GM19395 (cell line): Measurements from ENCODE around the gene TBC1D30.
A peak's percentile ranks its signal among the peaks of the same experiment; 100 is the strongest.
"Not testable (repeated sequence)": the region's sequence is repeated elsewhere in the genome, so short reads cannot be mapped to it uniquely, and the experiment has no call there.

Experiments
- ATAC-seq: cut with Tn5 transposase; IDR thresholded peaks from one replicate; pipeline ENCODE4 v1.9.1; 2021; ENCODE audit warnings: mild to moderate bottlenecking, moderate library complexity; ENCODE audit not compliant: unreplicated experiment

Gene TBC1D30

DNA sequence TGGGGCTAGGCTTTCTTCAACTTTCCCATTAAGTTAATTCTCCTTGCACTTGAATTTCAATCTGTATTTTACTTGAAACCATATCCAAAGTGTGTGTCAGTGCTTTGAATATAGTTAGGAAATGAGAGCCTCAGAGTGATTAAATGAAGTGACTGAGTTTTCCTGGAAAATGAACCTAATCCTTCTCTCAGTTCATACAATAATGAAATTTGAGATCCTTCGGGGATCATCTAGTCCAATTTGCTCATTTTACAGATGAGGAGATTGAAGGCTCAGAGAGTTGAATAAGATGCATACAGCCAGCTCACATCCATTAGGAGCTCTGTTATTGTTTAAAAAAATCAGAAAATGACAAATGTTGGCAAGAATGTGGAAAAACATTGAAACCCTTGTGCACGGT lies 18.3 kb upstream of the TBC1D30 start:
- no peak for ATAC-seq

DNA sequence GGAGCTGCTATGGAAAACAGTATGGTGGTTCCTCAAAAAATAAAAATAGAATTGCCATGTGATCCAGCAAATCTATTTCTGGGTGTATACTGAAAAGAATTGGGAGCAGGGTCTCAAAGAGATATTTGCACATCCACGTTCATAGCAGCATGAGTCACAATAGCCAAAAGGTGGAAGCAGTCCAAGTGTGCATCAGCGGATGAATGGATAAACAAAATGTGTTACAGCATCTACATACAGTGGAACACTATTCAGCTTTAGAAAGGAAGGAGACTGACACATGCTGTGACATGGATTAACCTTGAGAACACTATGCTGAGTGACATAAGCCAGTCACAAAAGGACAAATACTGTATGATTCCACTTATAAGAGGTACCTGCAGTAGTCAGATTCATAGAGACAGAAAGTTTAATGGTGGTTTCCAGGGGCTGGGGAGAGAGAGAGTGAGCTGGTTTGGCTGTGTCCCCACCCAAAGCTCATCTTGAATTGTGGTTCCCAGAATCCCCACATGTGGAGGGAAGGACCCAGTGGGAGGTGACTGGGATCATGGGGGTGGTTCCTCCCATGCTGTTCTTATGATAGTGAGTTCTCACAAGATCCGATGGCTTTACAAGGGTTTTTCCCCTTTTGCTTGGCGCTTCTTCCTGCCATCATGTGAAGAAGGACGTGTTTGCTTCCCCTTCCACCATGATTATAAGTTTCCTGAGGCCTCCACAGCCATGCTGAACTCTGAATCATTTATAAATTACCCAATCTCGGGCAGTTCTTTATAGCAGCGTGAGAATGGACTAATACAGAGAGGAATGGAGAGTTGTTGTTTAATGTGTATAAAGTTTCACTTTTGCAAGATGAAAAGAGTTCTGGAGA lies 17.6 kb upstream of the TBC1D30 start:
- no peak for ATAC-seq

DNA sequence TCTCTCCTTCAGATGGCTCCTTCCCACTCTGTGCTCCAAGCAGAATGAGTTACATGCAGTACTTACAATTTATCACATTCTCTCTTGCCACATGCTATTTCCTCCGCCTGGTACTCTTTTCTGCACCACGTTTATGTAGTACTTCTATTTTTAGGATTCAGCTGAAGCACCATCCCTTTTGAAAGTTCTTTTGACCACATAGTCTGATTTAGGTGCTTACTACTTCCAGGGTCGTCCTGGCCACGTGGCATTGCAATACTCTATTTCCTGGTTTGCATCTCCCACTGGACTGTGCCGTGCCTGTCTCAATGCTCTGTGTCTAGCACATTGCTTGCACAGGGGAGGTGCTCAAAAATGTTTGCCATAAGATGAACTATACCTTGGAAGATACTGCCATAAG lies 16.3 kb upstream of the TBC1D30 start:
- peak; percentile 66 for ATAC-seq

DNA sequence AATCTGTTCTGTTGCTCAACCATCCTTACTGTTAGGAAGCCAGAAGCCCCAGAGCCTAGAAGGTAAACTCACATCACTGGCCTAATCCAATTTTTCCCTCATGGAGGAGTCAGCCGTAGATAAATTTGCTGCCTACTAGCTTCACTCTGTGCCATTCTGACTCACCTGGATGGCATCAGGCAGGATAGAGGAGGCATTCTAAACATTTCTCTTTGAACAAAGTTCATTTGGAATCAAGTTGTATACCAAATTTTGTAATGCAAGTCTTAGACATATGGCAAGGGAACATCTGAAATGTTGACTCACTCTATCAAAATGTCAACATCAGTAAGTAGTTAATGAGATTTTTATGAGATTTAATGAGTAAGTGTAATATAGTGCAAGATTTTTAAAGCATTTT lies 13.6 kb upstream of the TBC1D30 start:
- ATAC-seq: no peak

DNA sequence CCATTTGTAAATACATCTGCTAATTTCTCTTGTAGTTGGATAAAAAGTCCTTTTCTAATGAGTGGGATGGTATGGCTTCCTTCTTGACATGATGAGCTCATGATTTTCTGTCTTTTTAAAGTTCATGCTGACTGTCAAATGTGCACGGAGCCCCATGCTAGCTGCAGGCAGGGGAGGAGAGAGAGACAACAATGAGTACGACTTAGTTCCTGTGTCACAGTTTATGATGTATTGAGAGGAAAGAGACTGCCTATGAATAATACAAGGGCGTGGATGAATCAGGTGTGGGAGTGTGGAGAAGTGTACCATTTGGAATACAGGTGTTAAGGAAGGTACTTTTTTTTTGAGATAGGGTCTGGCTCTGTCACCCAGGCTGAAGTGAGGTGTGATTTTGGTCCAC lies 10.7 kb upstream of the TBC1D30 start:
- ATAC-seq: no peak

DNA sequence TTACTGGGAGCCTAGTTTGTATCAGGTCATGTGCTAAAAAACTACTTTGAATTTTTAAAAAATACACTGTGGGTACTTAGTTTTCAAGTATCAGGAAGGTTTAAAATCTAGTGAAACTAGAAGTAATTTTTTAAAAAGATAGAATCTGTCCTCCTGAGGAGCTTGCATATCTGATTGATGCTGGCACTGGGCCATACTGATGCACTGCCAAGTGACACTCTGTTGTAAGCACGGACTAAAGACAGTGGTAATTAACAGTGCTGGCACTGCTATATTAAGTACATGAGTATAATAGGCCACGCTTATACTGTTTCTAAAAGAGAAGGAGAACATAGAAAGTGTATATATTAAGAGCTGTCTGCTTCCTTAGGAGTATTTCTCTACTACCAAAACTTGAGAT lies 10.0 kb upstream of the TBC1D30 start:
- ATAC-seq: no peak

DNA sequence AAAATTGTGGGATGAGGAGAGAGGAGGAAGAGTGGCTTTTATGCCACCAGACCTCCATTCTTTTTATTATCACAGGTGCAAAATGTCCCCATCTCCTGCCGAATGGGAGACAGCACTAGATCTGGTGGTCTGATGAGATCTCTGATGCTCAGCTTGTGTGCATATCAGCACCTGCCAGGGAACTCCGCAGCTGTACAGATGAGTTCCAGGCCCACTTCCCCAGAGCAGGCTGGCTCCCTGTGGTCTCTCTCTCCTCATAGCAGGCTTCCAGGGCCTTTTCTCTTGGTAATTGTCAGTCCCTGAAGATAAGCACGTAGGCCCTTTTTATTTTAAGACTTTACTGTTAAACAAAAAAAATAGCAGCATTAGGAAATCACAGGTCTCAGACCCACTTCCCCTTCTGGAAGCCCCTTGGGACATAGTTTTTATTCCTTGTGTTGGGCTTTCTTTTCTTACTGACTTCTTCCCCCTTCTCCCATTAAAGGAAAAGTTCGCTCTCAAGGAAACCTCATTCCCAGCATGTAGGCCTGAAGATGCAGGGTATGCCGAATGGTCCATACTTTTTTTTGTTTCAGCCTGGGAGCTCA lies 4.5 kb upstream of the TBC1D30 start:
- ATAC-seq: no peak

DNA sequence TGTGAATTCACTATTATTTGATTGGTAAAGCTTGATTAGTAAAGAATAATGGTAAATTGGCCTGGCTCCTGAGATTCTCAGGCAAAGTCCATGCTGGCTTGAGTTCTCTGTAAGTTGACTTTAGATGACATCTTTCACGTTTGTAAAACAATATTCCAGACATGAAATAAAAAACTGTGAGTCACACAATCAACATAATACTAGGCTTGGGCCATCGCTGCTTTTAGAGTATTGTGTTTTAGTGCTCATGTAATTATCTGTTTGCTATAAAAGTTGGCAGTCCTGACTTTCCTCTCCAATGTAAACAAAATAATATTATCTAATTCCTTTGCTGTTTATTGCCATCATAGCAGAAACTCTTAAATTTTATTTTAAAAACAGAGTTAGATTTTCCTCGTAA lies 3.9 kb upstream of the TBC1D30 start:
- ATAC-seq: no peak

DNA sequence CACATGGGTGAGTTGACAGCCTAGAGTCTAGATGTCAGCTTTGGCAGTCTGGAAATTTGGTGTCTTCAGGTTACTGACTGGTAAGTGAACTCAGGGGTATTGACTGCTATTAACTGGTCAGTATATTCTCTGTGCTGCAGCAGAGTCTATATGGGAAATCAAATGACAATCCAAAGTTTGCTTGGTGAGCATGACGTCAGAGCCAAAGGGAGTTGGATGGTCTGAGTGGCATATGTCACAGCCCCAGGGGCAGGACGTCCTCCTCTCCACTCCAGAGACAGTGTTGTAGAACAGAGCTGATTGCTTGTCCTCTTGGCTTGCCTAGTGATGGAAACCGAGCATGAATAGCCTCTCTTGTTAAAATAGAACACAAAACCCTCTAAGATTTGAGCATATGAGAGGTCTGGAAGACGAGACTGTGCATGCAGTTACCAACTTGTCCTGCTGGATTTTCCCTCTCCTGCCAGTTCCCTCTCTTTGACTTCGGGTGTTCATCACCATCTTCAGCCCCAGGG lies 3.3 kb upstream of the TBC1D30 start:
- no peak for ATAC-seq

DNA sequence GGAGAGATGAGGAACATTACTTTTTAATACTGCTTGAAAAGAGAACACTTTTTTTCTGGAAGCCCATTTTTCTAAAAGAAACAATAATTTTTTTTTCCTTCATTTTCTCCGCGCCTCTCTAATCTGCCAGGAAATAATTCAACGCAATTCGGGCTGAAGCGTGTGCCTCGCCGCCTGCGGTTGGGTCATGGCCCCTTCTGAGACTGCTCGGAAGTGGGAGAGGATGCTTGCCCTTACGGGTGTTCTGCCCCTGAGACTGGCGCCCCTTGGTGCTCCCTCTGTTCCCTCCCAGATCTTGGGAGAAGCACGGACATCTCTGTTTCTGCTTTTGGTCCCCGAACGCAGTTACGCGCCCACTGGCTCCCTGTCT lies 332 bp upstream of the TBC1D30 start:
- ATAC-seq: peak; percentile 32

DNA sequence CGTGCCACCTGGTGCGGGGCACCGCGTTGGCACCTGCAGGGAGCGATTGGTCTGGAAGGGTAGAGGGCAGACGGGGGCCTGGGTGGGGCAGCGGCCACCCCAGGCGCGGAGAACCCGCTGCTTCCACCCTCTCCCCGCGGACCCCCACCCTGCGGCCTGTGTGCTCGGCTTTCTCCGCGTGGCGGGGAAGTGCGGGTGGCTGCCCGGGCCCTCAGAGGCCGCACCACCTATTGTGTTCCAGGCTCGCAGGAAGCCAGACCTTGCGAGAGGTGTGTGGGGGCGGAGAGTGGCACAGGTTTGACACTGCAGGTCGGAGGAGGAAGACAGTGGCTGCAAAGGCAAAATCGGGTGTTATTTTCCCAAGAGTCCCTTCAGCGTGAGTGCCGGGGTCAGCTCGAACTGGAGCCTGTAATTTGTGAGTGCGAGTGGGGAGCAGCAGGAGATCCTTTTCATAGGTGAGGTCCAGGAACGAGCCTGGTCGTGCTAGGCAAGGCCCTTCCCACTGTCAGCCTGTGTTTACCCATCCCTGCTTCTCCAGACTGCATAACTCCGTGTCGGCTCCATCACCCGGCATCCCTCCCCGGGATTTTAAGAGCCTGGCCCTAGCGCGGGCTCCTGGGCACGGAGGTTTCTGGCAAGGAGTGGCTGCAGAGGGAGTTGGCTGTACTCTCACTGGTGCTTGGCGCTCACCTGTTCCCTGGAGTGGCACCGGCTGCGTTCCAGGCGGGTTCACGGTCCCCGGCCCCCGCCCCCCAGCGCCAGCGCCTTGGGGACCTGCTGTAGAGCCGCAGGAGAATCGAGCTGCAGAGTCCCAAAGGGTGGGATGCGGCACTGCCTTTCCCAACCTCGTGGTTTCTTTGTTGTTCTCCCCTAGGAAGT lies 935 bp downstream of the TBC1D30 start:
- ATAC-seq: no peak

DNA sequence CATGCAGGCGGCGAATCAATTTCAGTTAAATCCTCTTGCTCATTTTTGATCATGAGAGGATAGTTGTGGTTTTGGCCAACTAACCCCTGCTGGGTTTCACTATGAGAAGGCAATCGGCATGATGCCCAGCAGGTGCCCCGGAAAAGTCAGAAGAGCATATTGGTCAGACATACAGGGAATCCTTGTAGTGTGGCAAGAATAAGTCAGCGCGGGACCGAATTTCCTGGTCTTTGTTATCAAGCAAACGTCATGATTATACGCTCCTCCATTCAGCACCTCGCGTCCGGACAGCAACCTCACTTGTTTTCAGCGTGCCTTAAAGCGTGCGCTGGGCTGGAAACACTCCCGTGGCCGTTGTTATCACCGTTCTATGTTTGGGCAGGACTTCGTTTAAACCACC lies 1.8 kb downstream of the TBC1D30 start:
- ATAC-seq: peak; percentile 54

DNA sequence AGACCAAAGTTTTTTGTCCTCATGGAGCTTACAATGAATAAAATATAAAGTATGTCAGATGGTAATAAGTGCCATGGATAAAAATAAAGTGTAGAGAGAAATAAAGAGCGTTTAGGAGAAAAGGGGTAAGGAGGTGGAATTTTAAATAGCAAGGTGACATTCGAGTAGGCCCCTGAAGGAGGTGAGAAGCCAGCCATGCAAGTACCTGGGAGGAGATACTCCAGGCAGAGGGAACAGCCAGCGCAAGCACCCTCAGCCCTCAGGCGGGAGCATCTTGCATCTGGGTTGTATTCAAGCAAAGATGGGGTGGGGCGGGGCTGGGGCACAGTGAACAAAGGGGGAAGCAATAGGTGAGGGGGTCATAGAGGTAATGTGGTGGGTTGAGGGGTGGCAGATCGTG lies 4.3 kb downstream of the TBC1D30 start:
- ATAC-seq: no peak

DNA sequence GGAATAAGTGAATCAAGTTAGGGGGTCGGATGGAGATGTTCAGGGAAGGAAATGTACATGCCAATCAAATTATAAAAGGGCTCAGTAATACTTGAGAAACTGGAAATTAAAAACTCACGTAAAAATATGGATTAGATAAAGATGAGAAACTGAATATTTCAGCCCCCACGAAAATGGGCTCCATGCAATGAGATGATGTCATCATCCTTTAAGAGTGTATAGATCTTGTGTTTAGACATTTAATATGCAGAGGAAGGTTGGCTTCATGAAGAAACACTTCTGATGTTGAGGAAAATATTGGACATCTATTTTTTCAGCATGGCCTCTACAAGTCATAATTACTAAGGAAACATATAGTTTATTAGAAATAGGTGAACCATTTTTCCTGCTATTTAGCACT lies 9.5 kb downstream of the TBC1D30 start:
- ATAC-seq: no peak

DNA sequence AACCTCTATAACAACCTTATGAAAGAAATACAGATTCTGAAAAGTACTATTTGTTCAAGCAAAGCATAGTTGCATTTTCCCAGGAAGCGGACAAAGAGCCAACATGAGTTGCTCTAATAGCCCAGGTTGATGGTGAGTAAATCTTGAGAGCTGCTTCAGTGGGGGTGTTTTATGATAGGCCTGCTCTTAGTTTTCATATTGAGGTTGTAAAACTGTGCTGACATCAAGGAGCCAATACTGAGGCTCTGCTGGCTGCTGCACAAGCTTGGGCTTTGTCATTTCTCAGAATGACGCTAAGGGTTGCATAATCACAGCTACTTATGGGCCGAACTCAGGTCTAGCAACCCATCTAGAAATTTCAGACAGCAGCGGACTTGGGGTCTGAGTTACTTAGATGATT lies 11.5 kb downstream of the TBC1D30 start:
- no peak for ATAC-seq

DNA sequence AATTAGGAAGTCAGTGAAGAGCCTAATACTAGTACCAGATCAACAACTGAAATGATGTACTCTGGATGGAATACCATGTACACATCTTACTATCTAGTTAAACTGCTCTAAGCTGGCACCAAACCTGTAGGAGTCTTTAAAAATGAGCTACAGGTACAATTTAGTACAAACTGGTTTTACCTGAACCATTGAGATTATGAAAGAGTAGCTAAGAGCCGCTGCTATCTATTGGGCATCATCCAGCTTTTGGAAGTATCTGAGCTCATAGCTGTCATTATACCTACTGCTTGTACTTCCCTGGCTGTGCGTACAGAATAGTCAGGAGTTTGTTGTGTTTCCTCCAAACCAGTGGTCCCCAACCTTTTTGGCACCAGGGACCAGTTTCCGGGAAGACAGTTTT lies 12.4 kb downstream of the TBC1D30 start:
- ATAC-seq: no peak

DNA sequence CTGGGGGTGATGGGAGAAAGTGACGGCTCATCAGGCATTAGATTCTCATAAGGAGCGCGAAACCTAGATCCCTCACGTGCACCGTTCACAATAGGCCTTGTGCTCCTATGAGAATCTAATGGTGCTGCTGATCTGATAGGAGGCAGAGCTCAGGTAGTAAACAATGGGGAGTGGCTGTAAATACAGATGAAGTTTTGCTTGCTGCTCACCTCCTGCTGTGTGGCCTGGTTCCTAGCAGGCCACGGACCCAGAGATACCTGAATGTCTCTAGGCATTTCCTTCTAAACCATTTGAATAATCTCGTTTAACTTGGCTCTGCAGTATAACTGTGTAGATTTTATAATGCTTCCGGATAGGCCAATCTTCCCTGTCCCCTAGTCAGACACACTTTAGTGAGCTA lies 13.0 kb downstream of the TBC1D30 start:
- ATAC-seq: no peak

DNA sequence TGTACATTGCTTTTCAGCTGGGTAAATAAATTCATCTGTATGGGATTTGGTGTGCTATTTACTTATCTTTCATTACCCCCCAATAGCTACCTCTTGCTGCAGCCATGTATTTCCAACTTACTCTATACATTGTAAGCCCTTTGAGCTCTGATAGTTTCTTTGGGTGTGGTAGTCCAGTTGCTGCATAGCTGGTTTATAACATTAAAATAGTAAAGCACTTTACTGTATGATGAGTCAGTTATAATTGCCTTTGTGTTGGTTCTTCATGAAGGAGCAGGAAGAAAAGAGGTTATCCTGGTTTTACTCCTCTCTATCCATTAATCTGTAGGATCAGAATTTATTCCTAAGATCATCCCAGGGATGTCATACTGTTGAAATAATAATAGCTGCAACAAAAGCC lies 15.7 kb downstream of the TBC1D30 start:
- ATAC-seq: no peak

DNA sequence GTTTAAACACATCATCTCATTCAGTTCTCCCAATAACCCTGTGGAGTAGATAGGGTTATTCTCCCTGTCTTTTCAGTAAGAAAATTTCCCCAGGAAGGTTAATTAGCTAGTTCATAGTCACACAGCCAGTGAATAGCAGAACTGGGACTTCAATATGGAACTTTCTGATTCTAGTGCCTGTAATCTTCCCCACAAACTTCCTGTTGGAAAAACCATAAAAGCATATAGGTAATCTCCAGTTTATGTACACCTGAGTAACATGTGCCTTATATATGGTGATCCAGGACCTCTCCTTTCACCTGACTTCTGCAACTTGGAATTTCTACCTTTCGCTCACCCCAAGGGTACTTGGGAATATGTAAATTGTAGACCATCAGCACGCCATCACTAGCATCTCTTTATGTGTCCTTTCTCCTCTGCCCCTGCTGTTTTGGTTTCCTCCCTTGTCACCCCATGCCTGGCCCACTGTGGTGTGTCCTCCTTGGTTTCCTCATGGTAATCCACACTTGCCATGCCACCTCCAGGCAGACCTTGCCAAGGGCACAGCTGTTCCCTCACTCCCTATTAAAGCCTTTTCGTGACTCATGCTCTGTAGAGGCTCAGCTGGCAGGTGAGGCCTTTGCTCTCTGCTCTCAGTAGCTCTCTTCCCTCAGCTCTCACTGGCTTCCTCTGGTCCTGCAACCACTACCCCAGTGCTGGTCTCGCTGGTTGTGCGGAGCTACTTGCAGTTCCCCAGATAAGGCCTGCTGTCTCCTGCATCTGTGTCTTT lies 16.7 kb downstream of the TBC1D30 start:
- no peak for ATAC-seq

DNA sequence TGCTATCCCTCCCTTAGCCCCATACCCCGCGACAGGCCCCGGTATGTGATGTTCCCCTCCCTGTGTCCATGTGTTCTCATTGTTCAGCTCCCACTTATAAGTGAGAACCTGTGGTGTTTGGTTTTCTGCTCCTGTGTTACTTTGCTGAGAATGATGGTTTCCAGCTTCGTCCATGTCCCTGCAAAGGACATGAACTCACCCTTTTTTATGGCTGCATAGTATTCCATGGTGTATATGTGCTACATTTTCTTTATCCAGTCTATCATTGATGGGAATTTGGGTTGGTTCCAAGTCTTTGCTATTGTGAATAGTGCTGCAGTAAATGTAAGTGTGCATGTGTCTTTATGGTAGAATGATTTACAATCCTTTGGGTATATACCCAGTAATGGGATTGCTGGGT lies 24.0 kb downstream of the TBC1D30 start:
- ATAC-seq: not testable (repeated sequence)
